ENCODE data around the gene RPN2. TPM values are rescaled to one million over a fixed set of nuclear protein-coding genes. Genes with fewer than 3 reads are reported as not detected.

The RPN2 gene
- total RNA-seq, 1 donor from 2014 or later, result 185 TPM

DNA sequence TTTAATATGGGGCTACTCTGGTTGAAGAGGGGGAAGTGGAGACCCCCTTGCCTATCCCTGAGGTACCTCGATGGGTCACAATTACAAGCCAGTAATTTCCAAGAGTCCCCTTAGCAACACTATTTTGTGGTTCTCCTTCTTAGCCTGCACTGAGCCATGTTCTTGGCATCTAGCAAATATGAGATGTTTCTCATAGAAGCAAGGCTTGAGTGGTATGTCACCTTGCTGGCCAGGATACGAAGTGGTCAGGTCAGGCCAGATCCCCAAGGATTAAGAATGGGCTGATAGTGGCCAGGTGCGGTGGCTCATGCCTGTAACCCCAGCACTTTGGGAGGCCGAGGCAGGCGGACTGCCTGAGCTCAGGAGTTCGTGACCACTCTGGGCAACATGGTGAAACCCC is 84.6 kb downstream of the RPN2 start:
- Mint-ChIP-seq H3K9me3 (ENCODE audit: low read depth) (no peaks in the 10 kb centered on the region), H3K27me3 (ENCODE audit: low read depth) (peaks cover 40% of the 10 kb centered on the region), H3K4me1 (ENCODE audit: low read depth) (no peaks in the 10 kb centered on the region), H3K4me3 (ENCODE audit: unreplicated experiment) (no peak overlapping the region), H3K27ac (ENCODE audit: unreplicated experiment) (no peak overlapping the region), H3K36me3 (ENCODE audit: low read depth) (no peaks in the 10 kb centered on the region)
- DNase-seq (ENCODE audit: low spot score), result no peak
- TF ChIP-seq, protein P1, sequence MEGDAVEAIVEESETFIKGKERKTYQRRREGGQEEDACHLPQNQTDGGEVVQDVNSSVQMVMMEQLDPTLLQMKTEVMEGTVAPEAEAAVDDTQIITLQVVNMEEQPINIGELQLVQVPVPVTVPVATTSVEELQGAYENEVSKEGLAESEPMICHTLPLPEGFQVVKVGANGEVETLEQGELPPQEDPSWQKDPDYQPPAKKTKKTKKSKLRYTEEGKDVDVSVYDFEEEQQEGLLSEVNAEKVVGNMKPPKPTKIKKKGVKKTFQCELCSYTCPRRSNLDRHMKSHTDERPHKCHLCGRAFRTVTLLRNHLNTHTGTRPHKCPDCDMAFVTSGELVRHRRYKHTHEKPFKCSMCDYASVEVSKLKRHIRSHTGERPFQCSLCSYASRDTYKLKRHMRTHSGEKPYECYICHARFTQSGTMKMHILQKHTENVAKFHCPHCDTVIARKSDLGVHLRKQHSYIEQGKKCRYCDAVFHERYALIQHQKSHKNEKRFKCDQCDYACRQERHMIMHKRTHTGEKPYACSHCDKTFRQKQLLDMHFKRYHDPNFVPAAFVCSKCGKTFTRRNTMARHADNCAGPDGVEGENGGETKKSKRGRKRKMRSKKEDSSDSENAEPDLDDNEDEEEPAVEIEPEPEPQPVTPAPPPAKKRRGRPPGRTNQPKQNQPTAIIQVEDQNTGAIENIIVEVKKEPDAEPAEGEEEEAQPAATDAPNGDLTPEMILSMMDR (IDR thresholded peaks at IDR 0.05), result no peak

DNA sequence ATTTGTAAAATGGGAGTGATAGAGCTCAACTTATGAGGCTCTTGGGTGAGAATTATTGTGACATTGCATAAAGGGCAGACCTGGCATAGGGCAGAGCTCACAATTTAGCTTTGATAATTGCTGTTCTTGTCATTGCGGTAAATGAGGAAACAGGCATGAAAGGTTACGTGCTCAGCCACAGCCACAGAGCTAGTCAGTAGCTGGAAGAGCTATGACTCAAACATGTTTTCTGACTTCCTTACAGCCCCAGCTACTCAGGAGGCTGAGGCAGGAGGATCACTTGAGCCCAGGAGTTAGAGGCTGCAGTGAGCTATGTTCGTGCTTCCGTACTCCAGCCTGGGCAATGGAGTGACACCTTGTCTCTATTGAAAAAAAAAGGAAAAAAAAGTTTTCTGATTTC is 86.0 kb downstream of the RPN2 start:
- Mint-ChIP-seq H3K4me3 (ENCODE audit: unreplicated experiment) (no peak overlapping the region), H3K4me1 (ENCODE audit: low read depth) (peaks cover 3% of the 10 kb centered on the region), H3K9me3 (ENCODE audit: low read depth) (no peaks in the 10 kb centered on the region), H3K27ac (ENCODE audit: unreplicated experiment) (no peak overlapping the region), H3K36me3 (ENCODE audit: low read depth) (no peaks in the 10 kb centered on the region), H3K27me3 (ENCODE audit: low read depth) (peaks cover 26% of the 10 kb centered on the region)
- no peak for DNase-seq (ENCODE audit: low spot score)
- TF ChIP-seq, protein P1 (IDR thresholded peaks at IDR 0.05), result no peak

DNA sequence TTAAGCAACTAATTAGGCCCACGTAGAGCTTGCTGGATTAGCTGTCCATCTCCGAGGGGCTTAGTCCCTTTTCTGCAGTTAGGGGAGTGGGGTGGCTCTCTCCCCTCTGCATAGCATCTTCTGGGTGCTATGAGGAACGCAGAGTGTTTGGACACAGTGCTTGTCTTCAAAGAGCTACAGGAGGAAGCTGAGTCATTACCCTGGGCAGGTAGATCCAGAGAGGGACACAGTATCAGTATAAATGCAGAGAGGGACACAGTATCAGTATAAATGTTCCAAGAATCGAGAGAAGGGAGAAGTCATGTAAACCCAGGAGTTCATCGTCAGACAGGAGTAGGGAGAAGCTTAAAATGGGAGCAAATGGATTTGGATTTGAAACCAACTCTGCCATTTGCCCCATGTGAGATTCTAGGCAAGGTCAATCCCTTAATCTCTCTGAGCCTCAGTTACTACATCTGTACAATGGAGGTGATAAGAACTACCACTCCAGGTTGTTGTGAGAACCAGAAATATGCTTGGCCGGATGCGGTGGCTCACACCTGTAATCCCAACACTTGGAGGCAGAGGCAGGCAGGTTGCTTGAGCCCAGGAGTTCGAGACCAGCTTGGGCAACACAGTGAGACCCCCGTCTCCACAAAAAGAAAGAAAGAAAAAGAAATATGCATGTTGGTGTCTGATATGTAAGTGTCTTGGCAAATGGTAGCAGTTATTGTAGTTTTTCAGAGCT is 88.0 kb downstream of the RPN2 start:
- Mint-ChIP-seq H3K27ac (ENCODE audit: unreplicated experiment) (no peak overlapping the region), H3K27me3 (ENCODE audit: low read depth) (peaks cover 11% of the 10 kb centered on the region), H3K4me3 (ENCODE audit: unreplicated experiment) (no peak overlapping the region), H3K36me3 (ENCODE audit: low read depth) (no peaks in the 10 kb centered on the region), H3K4me1 (ENCODE audit: low read depth) (peaks cover 3% of the 10 kb centered on the region), H3K9me3 (ENCODE audit: low read depth) (no peaks in the 10 kb centered on the region)
- TF ChIP-seq, protein P1 (IDR thresholded peaks at IDR 0.05), result no peak
- no peak for DNase-seq (ENCODE audit: low spot score)

DNA sequence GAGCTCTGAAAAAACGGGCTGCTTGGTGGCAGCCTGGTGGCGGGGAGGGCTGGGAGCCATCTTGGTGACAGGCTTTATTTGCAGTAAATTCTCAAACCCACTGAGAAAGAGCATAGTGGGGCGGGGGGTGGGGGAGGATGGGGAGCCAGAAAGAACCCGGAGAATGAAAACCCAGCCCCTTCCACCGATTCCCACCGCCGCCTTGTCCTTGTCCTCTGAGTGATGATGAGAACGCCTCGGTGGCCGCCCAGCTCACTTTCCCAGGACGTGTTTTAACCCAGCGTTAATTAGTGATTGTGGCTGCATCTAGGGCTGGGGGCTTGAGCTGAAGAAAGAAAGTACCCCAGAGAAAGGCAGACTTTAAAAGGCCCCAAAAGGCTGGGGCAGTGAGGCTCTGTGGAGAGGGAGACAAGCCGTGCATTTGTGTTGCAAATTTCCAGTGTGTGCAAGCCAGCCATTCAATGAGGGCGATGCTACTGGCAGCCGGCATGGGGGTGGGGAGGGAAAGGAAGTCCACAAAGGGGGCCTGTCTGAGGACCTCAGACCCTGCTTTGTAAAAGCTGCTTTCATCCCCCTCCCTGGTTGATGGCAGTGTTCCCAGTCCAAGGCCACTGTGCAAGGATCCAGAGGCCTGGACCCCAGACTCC is 88.7 kb downstream of the RPN2 start:
- H3K27ac Mint-ChIP-seq (ENCODE audit: unreplicated experiment), result no peak overlapping the region

More for the DNA sequence above, 88.7 kb downstream of the RPN2 start:
- no peak for DNase-seq (ENCODE audit: low spot score)
- Mint-ChIP-seq H3K27me3 (ENCODE audit: low read depth) (peaks cover 7% of the 10 kb centered on the region), H3K9me3 (ENCODE audit: low read depth) (no peaks in the 10 kb centered on the region), H3K4me3 (ENCODE audit: unreplicated experiment) (no peak overlapping the region), H3K4me1 (ENCODE audit: low read depth) (peaks cover 3% of the 10 kb centered on the region), H3K36me3 (ENCODE audit: low read depth) (no peaks in the 10 kb centered on the region)
- TF ChIP-seq, protein P1 (IDR thresholded peaks at IDR 0.05), result no peak
